KMS-11 (cell line): Measurements from ENCODE around the gene PRRC2B.

ENCODE experiments used
- H2AFZ ChIP-seq: fragments of 200-600 bp; sonication (generic); 2 replicates; pipeline ENCODE4 v1.6.1; 2016; ENCODE audit warnings: antibody characterized with exemption, mixed run types, low read depth
- H3K27ac ChIP-seq: fragments of 200-600 bp; sonication (generic); 2 replicates; pipeline ENCODE4 v1.6.1; 2016; ENCODE audit warnings: mild to moderate bottlenecking, mixed run types
- H3K27me3 ChIP-seq: fragments of 200-600 bp; sonication (generic); 2 replicates; pipeline ENCODE4 v1.6.1; 2017; ENCODE audit warnings: mild to moderate bottlenecking, low read depth, mixed run types, moderate library complexity; ENCODE audit not compliant: insufficient read depth
- H3K36me3 ChIP-seq: fragments of 200-600 bp; sonication (generic); 2 replicates; pipeline ENCODE4 v1.6.1; 2017; ENCODE audit warnings: mild to moderate bottlenecking, mixed run types; ENCODE audit not compliant: insufficient read depth
- H3K4me1 ChIP-seq: fragments of 200-600 bp; sonication (generic); 2 replicates; pipeline ENCODE4 v1.6.1; 2016; ENCODE audit warnings: mild to moderate bottlenecking, low read depth, mixed run types; ENCODE audit not compliant: poor library complexity, severe bottlenecking
- H3K4me2 ChIP-seq: fragments of 200-600 bp; sonication (generic); 2 replicates; pipeline ENCODE4 v1.7.0; 2016; ENCODE audit warnings: mild to moderate bottlenecking, mixed run types
- H3K4me3 ChIP-seq: fragments of 200-600 bp; sonication (generic); IDR thresholded peaks from 2 replicates; pipeline ENCODE4 v1.6.1; 2017; ENCODE audit warnings: low read depth, low read length, mixed read lengths; ENCODE audit not compliant: insufficient read depth
- H3K79me2 ChIP-seq: fragments of 200-600 bp; sonication (generic); 2 replicates; pipeline ENCODE4 v1.6.1; 2016; ENCODE audit warnings: low read depth, mixed run types; ENCODE audit not compliant: insufficient read depth
- H3K9ac ChIP-seq: fragments of 200-600 bp; sonication (generic); 2 replicates; pipeline ENCODE4 v1.6.1; 2016; ENCODE audit warnings: mild to moderate bottlenecking, mixed run types
- H4K20me1 ChIP-seq: fragments of 200-600 bp; sonication (generic); 2 replicates; pipeline ENCODE4 v1.6.1; 2016; ENCODE audit warnings: mild to moderate bottlenecking, mixed run types; ENCODE audit not compliant: insufficient read depth
- CTCF ChIP-seq: fragments of 200-600 bp; sonication (generic); conservative IDR thresholded peaks from 2 replicates; pipeline ENCODE4 v1.6.1; 2017; ENCODE audit warnings: low read depth, mild to moderate bottlenecking, antibody characterized with exemption, low read length, moderate library complexity, mixed read lengths

The PRRC2B gene

DNA sequence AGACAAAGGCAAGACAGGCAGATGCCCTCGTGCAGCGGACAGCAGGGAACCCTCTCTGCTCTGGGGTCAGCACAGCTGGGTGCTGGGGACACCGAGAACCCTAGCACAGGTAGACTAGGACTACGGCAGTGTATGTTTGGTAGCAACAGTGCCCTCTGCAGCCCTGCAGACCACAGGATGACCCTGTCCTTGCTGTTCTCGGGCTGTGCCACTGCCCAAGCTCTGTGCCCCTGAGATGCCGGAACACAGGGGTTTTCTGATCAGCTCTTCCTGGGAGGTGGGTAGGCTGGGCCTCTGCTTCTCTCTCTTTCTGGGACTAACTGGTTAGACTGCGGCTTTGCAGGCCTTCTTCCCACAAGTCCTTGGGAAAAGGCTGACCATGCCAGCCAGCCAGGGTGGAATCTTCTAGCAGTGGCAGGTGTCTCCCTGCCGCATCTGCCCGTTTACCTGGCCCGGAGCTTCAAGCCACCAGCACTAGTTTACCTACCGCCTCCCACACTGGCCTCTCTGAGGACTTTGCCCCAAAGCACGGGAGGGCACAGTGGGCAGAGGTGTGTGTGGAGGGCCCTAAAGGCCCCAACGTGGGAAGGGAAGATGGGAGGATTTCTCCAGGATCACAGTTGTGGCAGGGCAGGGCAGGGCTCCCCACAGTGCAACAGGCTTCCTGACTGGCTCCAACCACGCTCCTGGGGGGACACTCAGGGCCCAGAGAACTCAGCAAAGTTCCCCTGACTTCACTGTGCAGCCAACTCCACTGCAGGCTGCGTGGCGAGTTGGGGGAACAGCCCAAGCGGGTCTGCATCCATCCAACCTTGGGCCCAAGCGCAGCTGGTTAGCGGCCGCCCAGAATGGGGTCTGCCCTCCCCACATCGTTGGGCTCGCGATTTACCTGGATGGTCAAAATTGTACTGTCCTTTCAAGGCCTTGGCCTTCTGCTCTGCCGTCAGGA, 136.0 kb downstream of the PRRC2B start:
- Histone ChIP-seq H3K9ac (peak overlapping the region; percentile 59; the same call in 1 of the 2 replicates), H3K27me3 (no peaks in the 10 kb centered on the region), H3K27ac (no peak overlapping the region), H3K4me1 (peaks cover 8% of the 10 kb centered on the region), H3K4me3 (no peak overlapping the region), H4K20me1 (no peaks in the 10 kb centered on the region), H3K4me2 (peak overlapping the region; percentile 93), H3K79me2 (peaks cover 13% of the 10 kb centered on the region; the same call in 1 of the 2 replicates), H3K36me3 (peaks cover 9% of the 10 kb centered on the region; the same call in 1 of the 2 replicates), H2AFZ (peak overlapping the region; percentile 71)
- no peak for TF ChIP-seq CTCF

GRCh38 chr9:131530546-131530919, 136.6 kb downstream of the PRRC2B start:
- no peak overlapping the region for H3K27ac ChIP-seq

DNA sequence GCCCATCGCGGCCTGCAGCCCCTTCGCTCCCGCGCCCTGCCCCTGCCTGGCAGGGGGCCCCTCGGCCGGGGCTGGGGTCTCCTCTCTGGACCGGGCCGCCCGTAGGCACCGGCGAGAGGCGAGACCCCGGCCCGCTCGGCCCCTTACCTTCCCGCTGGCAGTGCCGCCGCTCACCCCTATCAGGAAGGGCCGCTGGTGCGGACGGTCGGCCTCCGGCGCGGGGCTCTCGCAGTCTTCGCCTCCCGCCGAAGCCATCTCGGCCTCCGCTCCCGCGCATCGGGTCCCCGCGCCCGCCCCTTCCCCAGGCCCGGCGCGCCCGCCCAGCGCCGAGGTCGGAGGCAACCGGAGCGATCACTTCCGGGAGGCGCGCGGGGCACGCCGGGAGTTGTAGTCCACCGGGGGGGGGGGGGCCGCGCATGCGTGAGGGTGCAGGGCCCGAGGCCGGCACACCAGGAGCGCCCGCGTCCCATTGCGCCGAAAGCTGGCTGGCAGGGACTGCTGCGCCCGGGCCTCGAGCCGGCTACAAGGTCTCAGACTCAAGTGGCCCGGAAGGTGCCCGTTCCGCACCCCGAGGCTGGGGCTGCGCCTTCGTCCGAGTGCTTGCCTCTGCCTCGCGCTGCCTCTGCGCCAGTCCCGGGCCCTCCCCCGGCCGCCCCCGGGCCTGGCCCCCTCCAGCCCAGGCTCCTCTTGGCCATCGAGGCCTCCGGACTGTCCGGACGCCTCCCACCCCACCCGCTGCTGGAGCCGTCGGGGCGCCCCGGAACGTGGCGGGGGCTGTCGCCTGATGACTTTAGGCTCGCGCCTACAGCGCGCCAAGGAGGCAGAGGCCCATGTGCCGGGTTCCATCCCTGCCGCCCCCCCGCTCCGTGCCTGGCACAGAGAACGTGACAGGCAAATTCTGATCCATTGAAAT, 137.3 kb downstream of the PRRC2B start, which contains the start of gene UCK1:
Gene UCK1 (minus strand): TSS at position 344 of the 913 bp plus-strand sequence. CDS start 89 bp downstream, at position 255.
- TF ChIP-seq CTCF, result no peak
- Histone ChIP-seq H3K9ac (peak within 1 kb of the TSS; percentile 59), H3K4me2 (peak within 1 kb of the TSS; percentile 93), H3K79me2 (peaks cover 13% of the 10 kb centered on the region; the same call in 1 of the 2 replicates), H4K20me1 (no peaks in the 10 kb centered on the region), H2AFZ (peak within 1 kb of the TSS; percentile 71), H3K36me3 (peaks cover 9% of the 10 kb centered on the region; the same call in 1 of the 2 replicates), H3K4me1 (peaks cover 8% of the 10 kb centered on the region), H3K27me3 (no peaks in the 10 kb centered on the region), H3K4me3 (no peak within 1 kb of the TSS), H3K27ac (no peak within 1 kb of the TSS)

More at GRCh38 chr9:131530546-131530919, 136.6 kb downstream of the PRRC2B start:
- Histone ChIP-seq H2AFZ (peak overlapping the region; percentile 71), H3K4me3 (no peak overlapping the region), H4K20me1 (no peaks in the 10 kb centered on the region), H3K9ac (peak overlapping the region; percentile 59), H3K4me2 (peak overlapping the region; percentile 93), H3K27me3 (no peaks in the 10 kb centered on the region), H3K36me3 (peaks cover 9% of the 10 kb centered on the region; the same call in 1 of the 2 replicates), H3K79me2 (peaks cover 13% of the 10 kb centered on the region; the same call in 1 of the 2 replicates), H3K4me1 (peaks cover 8% of the 10 kb centered on the region)
- TF ChIP-seq CTCF, result peak; percentile 23; the same call in 1 of the 2 replicates

DNA sequence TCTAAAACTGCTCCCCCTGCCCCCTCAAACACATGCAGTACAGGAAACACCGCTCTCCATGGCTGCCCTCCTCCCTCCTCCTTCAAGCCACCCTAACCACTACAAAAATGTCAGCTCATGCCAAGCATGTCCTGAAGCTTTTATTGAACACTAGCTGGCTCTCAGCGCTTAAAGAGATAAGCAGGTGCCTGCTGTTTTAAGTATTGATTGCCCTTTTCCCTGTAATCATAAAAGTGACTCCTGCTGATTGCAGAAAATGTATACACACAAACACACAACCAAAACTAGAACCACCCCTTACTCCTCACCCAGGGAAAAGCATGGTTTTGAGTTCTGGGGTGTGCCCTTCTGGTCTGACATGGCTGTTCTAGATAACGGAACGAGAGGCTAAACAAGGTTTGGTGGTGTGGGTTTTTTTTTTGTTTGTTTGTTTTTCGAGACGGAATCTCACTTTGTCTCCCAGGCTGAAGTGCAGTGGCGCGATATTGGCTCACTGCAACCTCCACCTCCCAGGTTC, 140.9 kb downstream of the PRRC2B start:
- Histone ChIP-seq H3K27ac (no peak overlapping the region), H3K79me2 (peaks cover 12% of the 10 kb centered on the region; the same call in 1 of the 2 replicates), H4K20me1 (no peaks in the 10 kb centered on the region), H3K4me1 (peaks cover 6% of the 10 kb centered on the region), H3K9ac (no peak overlapping the region), H3K27me3 (no peaks in the 10 kb centered on the region), H2AFZ (no peak overlapping the region), H3K4me2 (no peak overlapping the region), H3K36me3 (no peaks in the 10 kb centered on the region), H3K4me3 (no peak overlapping the region)
- no peak for TF ChIP-seq CTCF
